Epithelial cell of proximal tubule (primary cell): ENCODE measurements around the gene ZNF8. TPM values are rescaled to one million over a fixed set of nuclear protein-coding genes. Genes with fewer than 3 reads are reported as not detected.
"Not testable (repeated sequence)": the region's sequence is repeated elsewhere in the genome, so short reads cannot be mapped to it uniquely, and the experiment has no call there.

ENCODE experiments used
- DNase-seq: peaks from one replicate; pipeline ENCODE4 v3.0.0-alpha.2; 2011; ENCODE audit warnings: low read depth
- H3K4me3 ChIP-seq: 2 replicates; pipeline ENCODE4 v1.5.1; 2011; ENCODE audit warnings: low read depth, mild to moderate bottlenecking, low read length
- CTCF ChIP-seq: conservative IDR thresholded peaks from 2 replicates; pipeline ENCODE4 v1.5.1; 2012; ENCODE audit warnings: low read depth, mild to moderate bottlenecking, low read length
- total RNA-seq: library from RNA; depleted of rRNA; stranded (reverse); fragments of >200 nt; gene quantifications from 2 replicates; pipeline ENCODE4 v1.2.3, GENCODE V29; 2015

ZNF8 gene
- total RNA-seq, 1 donor from 2014 or later, result 4.5 TPM

- no peak for TF ChIP-seq CTCF
- H3K4me3 ChIP-seq, result no peak overlapping the region
- DNase-seq, result no peak
Measured at GRCh38 chr19:58338336-58338735, 59.6 kb downstream of the ZNF8 start.

GRCh38 chr19:58338825-58339558 lies 60.2 kb downstream of the ZNF8 start:
- TF ChIP-seq CTCF, result no peak
- DNase-seq, result no peak

GRCh38 chr19:58345558-58345957 lies 66.8 kb downstream of the ZNF8 start:
- no peak overlapping the region for H3K4me3 ChIP-seq
- TF ChIP-seq CTCF, result no peak
- DNase-seq, result no peak

More at GRCh38 chr19:58338825-58339558, 60.2 kb downstream of the ZNF8 start:
- H3K4me3 ChIP-seq, result no peak overlapping the region

GRCh38 chr19:58346961-58347929 lies 68.5 kb downstream of the ZNF8 start:
- no peak for DNase-seq

GRCh38 chr19:58348080-58348479 lies 69.3 kb downstream of the ZNF8 start:
- peak overlapping the region; percentile 60 for H3K4me3 ChIP-seq
- DNase-seq, result not testable (repeated sequence)

More at GRCh38 chr19:58346961-58347929, 68.5 kb downstream of the ZNF8 start:
- peak overlapping the region; percentile 60 for H3K4me3 ChIP-seq
- no peak for TF ChIP-seq CTCF

GRCh38 chr19:58349590-58349989 lies 70.8 kb downstream of the ZNF8 start:
- TF ChIP-seq CTCF, result no peak
- no peak for DNase-seq
- no peak overlapping the region for H3K4me3 ChIP-seq
